ENCODE measurements around the gene EEPD1.

EEPD1 gene

GRCh38 chr7:36110584-36110983 is 42.5 kb upstream of the EEPD1 start:
- DNase-seq: no peak
- Histone ChIP-seq H3K27ac (no peak overlapping the region), H3K9me3 (ENCODE audit: severe bottlenecking) (no peaks in the 10 kb centered on the region), H3K4me3 (ENCODE audit: low read depth, low read length) (no peak overlapping the region), H3K36me3 (no peaks in the 10 kb centered on the region), H3K27me3 (ENCODE audit: insufficient read depth, low read depth, severe bottlenecking) (no peaks in the 10 kb centered on the region)
- TF ChIP-seq CTCF (IDR thresholded peaks at IDR 0.05; ENCODE audit: low read depth, low read length): no peak

GRCh38 chr7:36112969-36113368 is 40.1 kb upstream of the EEPD1 start:
- Histone ChIP-seq H3K9me3 (ENCODE audit: severe bottlenecking) (no peaks in the 10 kb centered on the region), H3K27me3 (ENCODE audit: insufficient read depth, low read depth, severe bottlenecking) (no peaks in the 10 kb centered on the region), H3K4me3 (ENCODE audit: low read depth, low read length) (no peak overlapping the region), H3K27ac (no peak overlapping the region), H3K36me3 (no peaks in the 10 kb centered on the region)
- no peak for DNase-seq
- TF ChIP-seq CTCF (IDR thresholded peaks at IDR 0.05; ENCODE audit: low read depth, low read length): no peak

- Histone ChIP-seq H3K27ac (no peak overlapping the region), H3K27me3 (ENCODE audit: insufficient read depth, low read depth, severe bottlenecking) (no peaks in the 10 kb centered on the region), H3K4me3 (ENCODE audit: low read depth, low read length) (no peak overlapping the region), H3K9me3 (ENCODE audit: severe bottlenecking) (no peaks in the 10 kb centered on the region), H3K36me3 (no peaks in the 10 kb centered on the region)
- no peak for TF ChIP-seq CTCF (IDR thresholded peaks at IDR 0.05; ENCODE audit: low read depth, low read length)
- DNase-seq: no peak
Measured at GRCh38 chr7:36114355-36114754, 38.7 kb upstream of the EEPD1 start.

GRCh38 chr7:36115448-36116321 is 37.4 kb upstream of the EEPD1 start:
- no peak overlapping the region for H3K27ac ChIP-seq
- no peak overlapping the region for H3K4me3 ChIP-seq (ENCODE audit: low read depth, low read length)
- no peak for DNase-seq
- H3K36me3 ChIP-seq: no peaks in the 10 kb centered on the region
- no peaks in the 10 kb centered on the region for H3K9me3 ChIP-seq (ENCODE audit: severe bottlenecking)
- no peak for TF ChIP-seq CTCF (IDR thresholded peaks at IDR 0.05; ENCODE audit: low read depth, low read length)
- no peaks in the 10 kb centered on the region for H3K27me3 ChIP-seq (ENCODE audit: insufficient read depth, low read depth, severe bottlenecking)

GRCh38 chr7:36116347-36117202 is 36.5 kb upstream of the EEPD1 start:
- no peak for DNase-seq
- Histone ChIP-seq H3K36me3 (no peaks in the 10 kb centered on the region), H3K4me3 (ENCODE audit: low read depth, low read length) (no peak overlapping the region), H3K9me3 (ENCODE audit: severe bottlenecking) (no peaks in the 10 kb centered on the region), H3K27ac (no peak overlapping the region), H3K27me3 (ENCODE audit: insufficient read depth, low read depth, severe bottlenecking) (no peaks in the 10 kb centered on the region)
- no peak for TF ChIP-seq CTCF (IDR thresholded peaks at IDR 0.05; ENCODE audit: low read depth, low read length)
